Measurements from ENCODE around the gene GPC2.
"Not testable (repeated sequence)": the region's sequence is repeated elsewhere in the genome, so short reads cannot be mapped to it uniquely, and the experiment has no call there.

The GPC2 gene

DNA sequence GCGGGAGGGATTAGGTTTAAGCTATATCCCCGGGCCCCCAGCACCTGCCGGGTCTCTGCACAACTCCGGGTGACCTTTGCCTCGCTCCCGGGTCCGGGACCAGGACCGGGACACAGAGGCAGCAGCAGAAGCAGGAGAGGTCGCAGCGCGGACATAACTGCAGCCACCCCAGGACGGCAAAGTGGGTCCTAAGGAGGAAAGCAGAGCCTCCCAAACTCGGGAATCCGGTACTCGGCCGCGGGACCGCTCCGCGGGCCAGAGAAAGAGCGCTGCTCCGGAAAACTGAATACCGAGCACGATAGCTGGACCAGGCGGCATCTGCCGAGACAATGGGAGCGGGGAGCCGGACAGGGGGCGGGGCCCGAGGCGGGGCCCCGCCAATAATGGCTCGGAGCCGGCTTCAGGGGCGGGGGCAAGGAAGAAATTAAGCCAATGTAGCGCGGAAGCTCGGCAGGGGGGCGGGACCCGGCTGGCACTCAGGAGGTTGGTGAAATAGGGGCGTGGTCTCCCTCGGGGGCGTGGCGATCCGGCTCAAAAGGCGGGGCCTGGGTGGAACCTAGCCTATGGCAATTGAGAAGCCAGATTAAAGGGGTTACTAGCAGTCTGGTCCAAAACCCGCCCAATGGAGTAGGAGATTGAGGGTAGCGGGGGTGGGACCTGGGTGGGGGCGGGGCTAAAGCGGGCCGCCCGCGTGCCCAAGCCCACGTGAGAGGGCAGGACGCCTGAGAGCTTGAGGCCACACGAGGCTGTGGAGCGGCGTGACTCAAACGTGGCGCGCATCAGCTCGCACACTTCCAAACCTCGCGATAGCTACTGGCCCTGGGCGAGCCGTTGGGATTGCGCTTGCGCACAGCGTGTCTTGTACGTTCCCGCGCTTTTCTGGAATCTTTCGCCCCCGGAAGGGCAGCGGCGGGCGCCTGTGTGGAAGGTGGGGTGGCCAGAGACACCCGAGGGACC is at the start of gene GPC2, which contains the start of gene STAG3:
TSS of gene GPC2 (minus strand) at position 337 of the 957 bp plus-strand sequence. CDS start at position 155, 182 bp downstream.
TSS of gene STAG3 (plus strand) at position 874 of the 957 bp plus-strand sequence. CDS start 2,639 bp downstream, outside the sequence.
- Histone ChIP-seq H3K9me3 (ENCODE audit: control insufficient read depth, low read length) (no peaks in the 10 kb centered on the region), H3K9ac (ENCODE audit: low read length) (peak within 1 kb of the TSS; percentile 78), H3K4me3 (ENCODE audit: low read length) (peak within 1 kb of the TSS; percentile 83), H3K36me3 (ENCODE audit: control insufficient read depth, insufficient read depth, low read length, severe bottlenecking) (no peaks in the 10 kb centered on the region), H3K27me3 (replicated peaks; ENCODE audit: control insufficient read depth, insufficient read depth, low read length) (peaks cover 17% of the 10 kb centered on the region), H3K4me1 (ENCODE audit: control insufficient read depth, insufficient read depth, low read length) (no peaks in the 10 kb centered on the region)
- peak; percentile 99 for DNase-seq (ENCODE audit: low read depth)

DNA sequence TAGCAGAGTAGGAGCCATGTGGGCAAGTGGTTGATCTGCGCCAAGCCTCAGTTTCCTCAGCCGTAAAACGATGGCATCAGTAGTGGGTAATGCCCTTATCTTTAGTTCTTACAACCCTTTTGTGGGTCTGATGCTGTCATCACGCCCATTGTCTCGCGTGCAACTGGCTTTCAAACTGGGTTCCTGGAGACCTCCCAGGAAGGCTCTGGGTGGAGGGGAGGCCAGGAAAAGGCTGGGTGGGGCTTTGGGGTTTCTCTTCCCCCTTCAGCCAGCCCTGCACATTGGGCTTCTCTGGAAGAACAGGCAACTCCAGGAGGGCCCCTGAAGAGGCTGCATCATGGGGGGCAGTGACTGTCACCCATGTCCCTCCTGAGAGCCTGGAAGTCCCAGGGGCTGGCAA is 47.7 kb upstream of the GPC2 start:
- H3K4me3 ChIP-seq (ENCODE audit: low read length); H3K36me3 ChIP-seq (ENCODE audit: control insufficient read depth, insufficient read depth, low read length, severe bottlenecking); H3K9ac ChIP-seq (ENCODE audit: low read length); H3K4me1 ChIP-seq (ENCODE audit: control insufficient read depth, insufficient read depth, low read length); DNase-seq (ENCODE audit: low read depth); H3K9me3 ChIP-seq (ENCODE audit: control insufficient read depth, low read length); H3K27me3 ChIP-seq (replicated peaks; ENCODE audit: control insufficient read depth, insufficient read depth, low read length): not testable (repeated sequence)

GRCh38 chr7:100223376-100223927 is 46.3 kb upstream of the GPC2 start:
- not testable (repeated sequence) for H3K36me3 ChIP-seq (ENCODE audit: control insufficient read depth, insufficient read depth, low read length, severe bottlenecking); H3K9me3 ChIP-seq (ENCODE audit: control insufficient read depth, low read length); DNase-seq (ENCODE audit: low read depth); H3K4me1 ChIP-seq (ENCODE audit: control insufficient read depth, insufficient read depth, low read length); H3K27me3 ChIP-seq (replicated peaks; ENCODE audit: control insufficient read depth, insufficient read depth, low read length); H3K9ac ChIP-seq (ENCODE audit: low read length); H3K4me3 ChIP-seq (ENCODE audit: low read length)

DNA sequence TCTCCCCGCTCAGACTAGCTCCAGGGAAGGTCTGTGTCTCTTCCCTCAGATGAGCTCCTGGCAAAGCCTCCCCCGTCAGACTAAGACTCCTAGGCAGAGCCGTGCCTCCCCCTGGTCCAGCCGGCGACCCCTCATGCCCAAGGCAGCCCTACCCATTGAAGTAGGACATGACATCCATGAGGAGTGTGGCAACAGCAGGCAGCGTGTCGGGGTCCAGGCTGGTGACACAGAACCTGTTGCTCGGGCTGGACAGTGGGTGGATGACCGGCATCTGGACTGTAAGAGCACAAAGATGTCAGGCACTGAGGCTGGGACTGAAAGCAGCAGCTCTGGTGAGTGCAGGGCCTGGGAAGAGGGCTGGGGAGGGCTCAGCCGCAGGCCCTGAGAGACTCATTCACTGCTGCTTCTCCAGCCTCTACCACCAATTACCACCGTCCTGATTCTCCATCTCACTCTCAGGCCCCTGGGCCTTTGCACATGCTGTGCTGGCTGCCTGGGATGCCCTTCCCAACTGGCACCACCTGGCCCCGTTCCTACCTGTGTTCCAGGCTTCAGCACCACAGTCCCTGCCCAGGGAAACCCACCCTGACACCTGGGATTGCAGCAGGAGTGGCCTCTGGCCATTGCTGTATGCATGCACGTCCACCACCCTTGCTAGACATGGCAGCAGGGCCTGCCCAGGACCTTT is 45.4 kb upstream of the GPC2 start:
- no peak for DNase-seq (ENCODE audit: low read depth)
- H3K9me3 ChIP-seq (ENCODE audit: control insufficient read depth, low read length) = no peaks in the 10 kb centered on the region
- H3K27me3 ChIP-seq (replicated peaks; ENCODE audit: control insufficient read depth, insufficient read depth, low read length) = no peaks in the 10 kb centered on the region
- peaks cover 7% of the 10 kb centered on the region for H3K36me3 ChIP-seq (ENCODE audit: control insufficient read depth, insufficient read depth, low read length, severe bottlenecking)
- no peak overlapping the region for H3K9ac ChIP-seq (ENCODE audit: low read length)
- H3K4me3 ChIP-seq (ENCODE audit: low read length) = no peak overlapping the region
- no peaks in the 10 kb centered on the region for H3K4me1 ChIP-seq (ENCODE audit: control insufficient read depth, insufficient read depth, low read length)

- Histone ChIP-seq H3K4me1 (ENCODE audit: control insufficient read depth, insufficient read depth, low read length) (no peaks in the 10 kb centered on the region), H3K4me3 (ENCODE audit: low read length) (no peak overlapping the region), H3K27me3 (replicated peaks; ENCODE audit: control insufficient read depth, insufficient read depth, low read length) (no peaks in the 10 kb centered on the region), H3K9ac (ENCODE audit: low read length) (no peak overlapping the region), H3K36me3 (ENCODE audit: control insufficient read depth, insufficient read depth, low read length, severe bottlenecking) (peaks cover 7% of the 10 kb centered on the region), H3K9me3 (ENCODE audit: control insufficient read depth, low read length) (no peaks in the 10 kb centered on the region)
- DNase-seq (ENCODE audit: low read depth) = no peak
Measured at GRCh38 chr7:100221767-100222444, 44.7 kb upstream of the GPC2 start.

DNA sequence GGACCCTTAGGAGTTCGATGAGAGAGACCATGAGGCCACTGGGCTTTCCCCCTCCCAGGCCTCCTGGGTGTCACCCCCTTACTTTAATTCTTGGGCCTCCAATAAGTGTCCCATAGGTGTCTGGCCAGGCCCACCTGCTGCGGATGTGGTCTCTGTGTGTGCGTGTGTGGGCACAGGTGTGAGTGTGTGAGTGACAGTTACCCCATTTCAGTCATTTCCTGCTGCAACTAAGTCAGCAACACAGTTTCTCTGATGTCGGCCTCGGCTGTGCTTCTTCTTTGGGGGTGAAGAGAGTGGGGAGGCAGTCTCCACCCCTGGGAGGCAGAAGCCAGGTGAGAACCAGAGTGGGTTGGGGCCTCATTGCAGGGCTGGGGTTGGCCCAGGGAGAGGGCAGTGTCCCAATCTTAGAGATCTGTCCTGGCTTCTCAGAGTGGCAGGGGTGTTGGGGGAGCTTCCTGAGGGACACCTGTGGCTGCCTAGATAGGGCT is 44.1 kb upstream of the GPC2 start:
- Histone ChIP-seq H3K27me3 (replicated peaks; ENCODE audit: control insufficient read depth, insufficient read depth, low read length) (no peaks in the 10 kb centered on the region), H3K4me3 (ENCODE audit: low read length) (no peak overlapping the region), H3K9me3 (ENCODE audit: control insufficient read depth, low read length) (no peaks in the 10 kb centered on the region), H3K36me3 (ENCODE audit: control insufficient read depth, insufficient read depth, low read length, severe bottlenecking) (peaks cover 7% of the 10 kb centered on the region), H3K9ac (ENCODE audit: low read length) (no peak overlapping the region), H3K4me1 (ENCODE audit: control insufficient read depth, insufficient read depth, low read length) (no peaks in the 10 kb centered on the region)
- DNase-seq (ENCODE audit: low read depth) = no peak

- no peak for DNase-seq (ENCODE audit: low read depth)
- no peak overlapping the region for H3K9ac ChIP-seq (ENCODE audit: low read length)
- peaks cover 7% of the 10 kb centered on the region for H3K36me3 ChIP-seq (ENCODE audit: control insufficient read depth, insufficient read depth, low read length, severe bottlenecking)
- no peaks in the 10 kb centered on the region for H3K9me3 ChIP-seq (ENCODE audit: control insufficient read depth, low read length)
- no peaks in the 10 kb centered on the region for H3K27me3 ChIP-seq (replicated peaks; ENCODE audit: control insufficient read depth, insufficient read depth, low read length)
- H3K4me3 ChIP-seq (ENCODE audit: low read length) = no peak overlapping the region
- H3K4me1 ChIP-seq (ENCODE audit: control insufficient read depth, insufficient read depth, low read length) = no peaks in the 10 kb centered on the region
Measured at GRCh38 chr7:100220586-100221230, 43.5 kb upstream of the GPC2 start.

DNA sequence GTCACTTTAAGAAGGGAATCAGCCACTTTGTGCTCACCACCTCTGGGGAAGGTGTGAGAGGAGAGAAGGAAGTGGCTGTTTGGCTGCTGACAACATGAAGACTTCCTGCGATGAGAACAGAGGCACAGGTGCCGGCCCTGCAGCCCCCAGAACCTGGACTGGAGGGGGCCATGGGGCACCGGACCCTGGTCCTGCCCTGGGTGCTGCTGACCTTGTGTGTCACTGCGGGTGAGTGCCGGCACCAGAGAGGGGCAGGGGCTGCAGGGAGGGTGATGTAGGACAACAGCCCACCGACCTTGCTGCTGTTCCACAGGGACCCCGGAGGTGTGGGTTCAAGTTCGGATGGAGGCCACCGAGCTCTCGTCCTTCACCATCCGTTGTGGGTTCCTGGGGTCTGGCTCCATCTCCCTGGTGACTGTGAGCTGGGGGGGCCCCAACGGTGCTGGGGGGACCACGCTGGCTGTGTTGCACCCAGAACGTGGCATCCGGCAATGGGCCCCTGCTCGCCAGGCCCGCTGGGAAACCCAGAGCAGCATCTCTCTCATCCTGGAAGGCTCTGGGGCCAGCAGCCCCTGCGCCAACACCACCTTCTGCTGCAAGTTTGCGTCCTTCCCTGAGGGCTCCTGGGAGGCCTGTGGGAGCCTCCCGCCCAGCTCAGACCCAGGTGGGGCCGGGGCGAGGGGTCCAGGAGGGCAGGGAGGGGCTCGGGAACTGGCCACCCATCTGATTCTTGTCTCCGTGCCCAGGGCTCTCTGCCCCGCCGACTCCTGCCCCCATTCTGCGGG is 42.8 kb upstream of the GPC2 start, which contains the start of gene PVRIG:
TSS of gene PVRIG (plus strand) at position 149 of the 785 bp plus-strand sequence. CDS start at position 171, 22 bp downstream.
- not testable (repeated sequence) for H3K4me1 ChIP-seq (ENCODE audit: control insufficient read depth, insufficient read depth, low read length); H3K36me3 ChIP-seq (ENCODE audit: control insufficient read depth, insufficient read depth, low read length, severe bottlenecking); H3K4me3 ChIP-seq (ENCODE audit: low read length); H3K9me3 ChIP-seq (ENCODE audit: control insufficient read depth, low read length); H3K27me3 ChIP-seq (replicated peaks; ENCODE audit: control insufficient read depth, insufficient read depth, low read length); DNase-seq (ENCODE audit: low read depth); H3K9ac ChIP-seq (ENCODE audit: low read length)

DNA sequence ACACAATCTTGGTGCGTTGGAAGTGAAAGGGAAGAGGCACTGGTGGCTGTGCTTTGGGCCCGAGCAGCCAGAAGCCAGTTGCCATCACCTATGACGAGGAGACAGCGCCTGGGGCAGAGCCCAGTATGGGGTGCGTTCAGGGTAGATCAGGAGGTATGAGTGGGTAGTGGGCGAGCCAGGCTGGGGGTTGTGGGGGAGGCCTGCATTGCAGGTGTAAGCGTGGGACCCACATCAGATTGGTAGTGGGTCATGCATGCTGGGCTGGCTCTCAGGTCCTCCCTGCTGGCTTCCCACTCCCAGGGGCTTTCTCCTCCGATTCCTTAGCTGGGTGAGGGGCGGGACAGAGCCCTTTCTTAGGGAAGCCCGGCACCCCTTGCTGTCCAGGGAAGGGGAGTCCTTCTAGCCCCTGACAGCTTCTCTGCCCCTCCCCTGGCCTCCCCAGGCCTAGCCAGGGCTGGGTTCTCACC is 42.1 kb upstream of the GPC2 start:
- no peak overlapping the region for H3K9ac ChIP-seq (ENCODE audit: low read length)
- H3K27me3 ChIP-seq (replicated peaks; ENCODE audit: control insufficient read depth, insufficient read depth, low read length) = no peaks in the 10 kb centered on the region
- H3K36me3 ChIP-seq (ENCODE audit: control insufficient read depth, insufficient read depth, low read length, severe bottlenecking) = peaks cover 7% of the 10 kb centered on the region
- no peak for DNase-seq (ENCODE audit: low read depth)
- H3K4me1 ChIP-seq (ENCODE audit: control insufficient read depth, insufficient read depth, low read length) = no peaks in the 10 kb centered on the region
- no peak overlapping the region for H3K4me3 ChIP-seq (ENCODE audit: low read length)
- H3K9me3 ChIP-seq (ENCODE audit: control insufficient read depth, low read length) = no peaks in the 10 kb centered on the region

GRCh38 chr7:100217934-100218333 is 40.8 kb upstream of the GPC2 start:
- not testable (repeated sequence) for H3K9me3 ChIP-seq (ENCODE audit: control insufficient read depth, low read length); H3K4me1 ChIP-seq (ENCODE audit: control insufficient read depth, insufficient read depth, low read length); H3K9ac ChIP-seq (ENCODE audit: low read length); H3K4me3 ChIP-seq (ENCODE audit: low read length); H3K27me3 ChIP-seq (replicated peaks; ENCODE audit: control insufficient read depth, insufficient read depth, low read length); H3K36me3 ChIP-seq (ENCODE audit: control insufficient read depth, insufficient read depth, low read length, severe bottlenecking)
- peak; percentile 64 for DNase-seq (ENCODE audit: low read depth)

All from adipocyte (in vitro differentiated cells).